H9 (cell line): ENCODE data around the gene ARL5B. TPM values are rescaled to one million over a fixed set of nuclear protein-coding genes. Genes with fewer than 3 reads are reported as not detected.

Experiments used
- DNase-seq: peaks from one replicate; pipeline ENCODE4 v3.0.0-alpha.2; 2017
- H2AFZ ChIP-seq: one replicate; pipeline ENCODE4 v1.6.1; 2013; ENCODE audit warnings: mild to moderate bottlenecking, low read length, control low read depth, moderate library complexity
- H2AK5ac ChIP-seq: 2 replicates; pipeline ENCODE4 v1.6.1; 2013; ENCODE audit warnings: low read length, control low read depth, mixed read lengths; ENCODE audit not compliant: insufficient read length
- H2BK120ac ChIP-seq: one replicate; pipeline ENCODE4 v1.6.1; 2013; ENCODE audit warnings: low read depth, mild to moderate bottlenecking, low read length, control low read depth, inconsistent platforms; ENCODE audit not compliant: poor library complexity, severe bottlenecking
- H2BK12ac ChIP-seq: 2 replicates; pipeline ENCODE4 v1.6.1; 2013; ENCODE audit warnings: low read length, control low read depth, mixed read lengths, low read depth; ENCODE audit not compliant: insufficient read length
- H2BK15ac ChIP-seq: 2 replicates; pipeline ENCODE4 v1.6.1; 2013; ENCODE audit warnings: low read depth, low read length, control low read depth
- H2BK20ac ChIP-seq: one replicate; pipeline ENCODE4 v1.6.1; 2013; ENCODE audit warnings: low read depth, mild to moderate bottlenecking, low read length, control low read depth, inconsistent platforms; ENCODE audit not compliant: poor library complexity, severe bottlenecking
- H2BK5ac ChIP-seq: 2 replicates; pipeline ENCODE4 v1.6.1; 2013; ENCODE audit warnings: low read length, control low read depth, mixed read lengths; ENCODE audit not compliant: insufficient read length
- H3K14ac ChIP-seq: 2 replicates; pipeline ENCODE4 v1.6.1; 2013; ENCODE audit warnings: low read length, control low read depth; ENCODE audit not compliant: insufficient read depth
- H3K18ac ChIP-seq: 2 replicates; pipeline ENCODE4 v1.6.1; 2013; ENCODE audit warnings: low read depth, mild to moderate bottlenecking, mixed read lengths, low read length, control low read depth; ENCODE audit not compliant: insufficient read length
- H3K23ac ChIP-seq: 2 replicates; pipeline ENCODE4 v1.6.1; 2013; ENCODE audit warnings: low read length, control low read depth, mixed read lengths, low read depth; ENCODE audit not compliant: insufficient read length
- H3K23me2 ChIP-seq: 2 replicates; pipeline ENCODE4 v1.6.1; 2013; ENCODE audit warnings: low read depth, mild to moderate bottlenecking, mixed read lengths, low read length, control low read depth; ENCODE audit not compliant: insufficient read length, poor library complexity, severe bottlenecking
- H3K27ac ChIP-seq: 2 replicates; pipeline ENCODE4 v1.5.1; 2013; ENCODE audit warnings: low read length, control low read depth, mixed read lengths, low read depth; ENCODE audit not compliant: insufficient read length
- H3K27me3 ChIP-seq: 2 replicates; pipeline ENCODE4 v1.6.1; 2013; ENCODE audit warnings: low read length, control low read depth, inconsistent platforms; ENCODE audit not compliant: insufficient read depth
- H3K4ac ChIP-seq: 2 replicates; pipeline ENCODE4 v1.6.1; 2013; ENCODE audit warnings: low read depth, mild to moderate bottlenecking, control low read depth, inconsistent platforms, low read length, moderate library complexity
- H3K4me1 ChIP-seq: 2 replicates; pipeline ENCODE4 v1.6.1; 2013; ENCODE audit warnings: low read length, control low read depth, inconsistent platforms; ENCODE audit not compliant: insufficient read depth
- H3K4me2 ChIP-seq: 2 replicates; pipeline ENCODE4 v1.6.1; 2013; ENCODE audit warnings: low read length, control low read depth, mixed read lengths; ENCODE audit not compliant: insufficient read length, insufficient read depth
- H3K56ac ChIP-seq: 2 replicates; pipeline ENCODE4 v1.6.1; 2013; ENCODE audit warnings: low read depth, mild to moderate bottlenecking, mixed read lengths, low read length, control low read depth; ENCODE audit not compliant: insufficient read length
- H3K79me1 ChIP-seq: 2 replicates; pipeline ENCODE4 v1.6.1; 2013; ENCODE audit warnings: low read depth, mild to moderate bottlenecking, moderate library complexity, low read length, control low read depth, inconsistent platforms; ENCODE audit not compliant: insufficient read depth, poor library complexity, severe bottlenecking
- H3K79me2 ChIP-seq: 2 replicates; pipeline ENCODE4 v1.6.1; 2013; ENCODE audit warnings: low read length, control low read depth, inconsistent platforms; ENCODE audit not compliant: insufficient read depth
- H3K9ac ChIP-seq: 2 replicates; pipeline ENCODE4 v1.6.1; 2013; ENCODE audit warnings: low read length, control low read depth, mixed read lengths; ENCODE audit not compliant: insufficient read length; ENCODE audit errors: extremely low read depth
- H3K9me3 ChIP-seq: one replicate; pipeline ENCODE4 v1.6.1; 2013; ENCODE audit warnings: low read depth, low read length, inconsistent platforms; ENCODE audit not compliant: control insufficient read depth
- H3T11ph ChIP-seq: one replicate; pipeline ENCODE4 v1.6.1; 2013; ENCODE audit warnings: mild to moderate bottlenecking, low read length, control low read depth, inconsistent platforms
- H4K20me1 ChIP-seq: one replicate; pipeline ENCODE4 v1.6.1; 2013; ENCODE audit not compliant: control insufficient read depth, insufficient read length, insufficient read depth
- H4K5ac ChIP-seq: 2 replicates; pipeline ENCODE4 v1.6.1; 2013; ENCODE audit warnings: low read depth, mild to moderate bottlenecking, mixed read lengths, low read length, control low read depth; ENCODE audit not compliant: insufficient read length
- H4K8ac ChIP-seq: replicated peaks from 2 replicates; pipeline ENCODE4 v1.6.1; 2013; ENCODE audit warnings: low read length, control low read depth, mixed read lengths, low read depth; ENCODE audit not compliant: insufficient read length
- H4K91ac ChIP-seq: 2 replicates; pipeline ENCODE4 v1.6.1; 2013; ENCODE audit warnings: low read depth, mild to moderate bottlenecking, moderate library complexity, mixed read lengths, low read length, control low read depth; ENCODE audit not compliant: insufficient read length
- H3K27ac Mint-ChIP-seq, 3 experiments: 2 replicates in 2 of 3; 3 replicates in 1 of 3; pipeline ENCODE4 v1.8.0; 2020 to 2021; ENCODE audit warnings: mixed read lengths in 3 of 3, mild to moderate bottlenecking in 1 of 3, moderate library complexity in 1 of 3
- H3K27me3 Mint-ChIP-seq: 2 replicates; pipeline ENCODE4 v1.8.0; 2021; ENCODE audit warnings: low read depth, mild to moderate bottlenecking, moderate library complexity, mixed read lengths
- H3K36me3 Mint-ChIP-seq, 3 experiments: 2 replicates in 2 of 3; 3 replicates in 1 of 3; pipeline ENCODE4 v1.8.0; 2020 to 2021; ENCODE audit warnings: low read depth in 3 of 3, mixed read lengths in 3 of 3; ENCODE audit not compliant: insufficient read depth in 1 of 3
- H3K4me1 Mint-ChIP-seq, 2 experiments: 2 replicates each; pipeline ENCODE4 v1.8.0; 2020; ENCODE audit warnings: mixed read lengths in 2 of 2
- H3K4me3 Mint-ChIP-seq, 2 experiments: 2 replicates in 1 of 2; 3 replicates in 1 of 2; pipeline ENCODE4 v1.8.0; 2020 to 2021; ENCODE audit warnings: mild to moderate bottlenecking in 2 of 2, mixed read lengths in 2 of 2, moderate library complexity in 1 of 2
- H3K9me3 Mint-ChIP-seq, 2 experiments: 2 replicates in 1 of 2; 3 replicates in 1 of 2; pipeline ENCODE4 v1.8.0; 2020; ENCODE audit warnings: mild to moderate bottlenecking in 2 of 2, mixed read lengths in 2 of 2, moderate library complexity in 1 of 2
- CTCF ChIP-seq: fragments of 200-600 bp; sonication (generic); conservative IDR thresholded peaks from 3 replicates; pipeline ENCODE4 v1.8.0; 2021; ENCODE audit warnings: antibody characterized with exemption, mild to moderate bottlenecking
- WGBS: extraction: QIAGEN DNeasy Blood & Tissue Kit; methylation state at CpG from one replicate; pipeline ENCODE4 v1.1.7; 2013; ENCODE audit warnings: missing lambda C conversion rate, low lambda C conversion rate, mixed read lengths; ENCODE audit not compliant: insufficient read length; ENCODE audit errors: extremely low coverage; 5-methylcytosine and 5-hydroxymethylcytosine counted together
- total RNA-seq: library from RNA; stranded (reverse); gene quantifications from 2 replicates; pipeline ENCODE4 v1.2.1, GENCODE V29; 2021

ARL5B gene
- total RNA-seq, 1 experiment from 2014 or later, result 33.9 TPM

- H3K27ac ChIP-seq, result no peak overlapping the region
- Mint-ChIP-seq H3K4me1 (peaks cover 8 to 10% of the 10 kb centered on the region in 2 experiments), H3K36me3 (peaks cover 0 to 5% (median 3%) of the 10 kb centered on the region in 3 experiments; a peak in 2 of 7 replicates), H3K9me3 (no peaks in the 10 kb centered on the region), H3K27ac (no peak overlapping the region), H3K4me3 (no peak overlapping the region), H3K27me3 (no peaks in the 10 kb centered on the region)
- H2BK20ac ChIP-seq, result no peak overlapping the region
- H3K56ac ChIP-seq, result no peak overlapping the region
- H3K79me2 ChIP-seq, result no peaks in the 10 kb centered on the region
- H3K4ac ChIP-seq, result no peak overlapping the region
- no peak overlapping the region for H2BK15ac ChIP-seq
- H3K14ac ChIP-seq, result no peak overlapping the region
- H3K79me1 ChIP-seq, result no peaks in the 10 kb centered on the region
- WGBS, result no CpG with 5 or more reads among the region's 1 CpG
- no peak overlapping the region for H4K91ac ChIP-seq
- H3K9me3 ChIP-seq, result no peaks in the 10 kb centered on the region
- H2BK120ac ChIP-seq, result no peak overlapping the region
- no peak overlapping the region for H3K9ac ChIP-seq
- no peaks in the 10 kb centered on the region for H4K20me1 ChIP-seq
- no peak overlapping the region for H2AFZ ChIP-seq
- DNase-seq, result no peak
- H3K23ac ChIP-seq, result no peak overlapping the region
- H4K8ac ChIP-seq, result no peak overlapping the region
- H3K27me3 ChIP-seq, result no peaks in the 10 kb centered on the region
- no peak overlapping the region for H2BK5ac ChIP-seq
- no peak overlapping the region for H3K18ac ChIP-seq
- no peak for TF ChIP-seq CTCF
- no peaks in the 10 kb centered on the region for H3K23me2 ChIP-seq
- no peak overlapping the region for H2AK5ac ChIP-seq
- no peak overlapping the region for H2BK12ac ChIP-seq
- no peaks in the 10 kb centered on the region for H3K4me1 ChIP-seq
- H3K4me2 ChIP-seq, result no peak overlapping the region
- H4K5ac ChIP-seq, result no peak overlapping the region
- no peak overlapping the region for H3T11ph ChIP-seq
These were observed 24.2 kb downstream of the ARL5B start for GRCh38 chr10:18683427-18683826.
